Trophoblast cell (in vitro differentiated cells and primary cell): ENCODE data around the gene CACNA1C.

ENCODE experiments used
- DNase-seq, 2 donors: peaks; one replicate each; pipeline ENCODE4 v3.0.0-alpha.2; 2016
- H2AFZ ChIP-seq: 2 replicates; pipeline ENCODE4 v1.6.1; 2013; ENCODE audit warnings: low read length, moderate library complexity, mild to moderate bottlenecking; ENCODE audit not compliant: insufficient read depth, poor library complexity
- H2AK5ac ChIP-seq: 2 replicates; pipeline ENCODE4 v1.6.1; 2013; ENCODE audit warnings: mild to moderate bottlenecking, low read length
- H2BK120ac ChIP-seq: 2 replicates; pipeline ENCODE4 v1.6.1; 2013; ENCODE audit warnings: low read length, mild to moderate bottlenecking, moderate library complexity; ENCODE audit not compliant: insufficient read depth, poor library complexity
- H2BK12ac ChIP-seq: 2 replicates; pipeline ENCODE4 v1.6.1; 2013; ENCODE audit warnings: mild to moderate bottlenecking, low read length, moderate library complexity
- H2BK5ac ChIP-seq: 2 replicates; pipeline ENCODE4 v1.6.1; 2013; ENCODE audit warnings: low read length, low read depth, moderate library complexity, mild to moderate bottlenecking; ENCODE audit not compliant: poor library complexity
- H3K14ac ChIP-seq: 2 replicates; pipeline ENCODE4 v1.6.1; 2013; ENCODE audit warnings: mild to moderate bottlenecking, low read length
- H3K18ac ChIP-seq: 2 replicates; pipeline ENCODE4 v1.6.1; 2013; ENCODE audit warnings: mild to moderate bottlenecking, low read length
- H3K23ac ChIP-seq: 2 replicates; pipeline ENCODE4 v1.6.1; 2013; ENCODE audit warnings: low read length
- H3K27ac ChIP-seq: 2 replicates; pipeline ENCODE4 v1.5.1; 2013; ENCODE audit warnings: low read depth, mild to moderate bottlenecking, inconsistent platforms, low read length, moderate library complexity
- H3K27me3 ChIP-seq: 2 replicates; pipeline ENCODE4 v1.6.1; 2013; ENCODE audit warnings: inconsistent platforms, mild to moderate bottlenecking, low read length, moderate library complexity; ENCODE audit not compliant: insufficient read depth
- H3K36me3 ChIP-seq, 2 experiments: 1 replicate in 1 of 2; 2 replicates in 1 of 2; pipeline ENCODE4 v1.6.1; 2013; ENCODE audit warnings: low read length in 2 of 2, mild to moderate bottlenecking in 2 of 2, moderate library complexity in 1 of 2; ENCODE audit not compliant: insufficient read depth in 2 of 2, control insufficient read depth in 1 of 2
- H3K4ac ChIP-seq: 2 replicates; pipeline ENCODE4 v1.6.1; 2013; ENCODE audit warnings: low read depth, mild to moderate bottlenecking, low read length, moderate library complexity
- H3K4me1 ChIP-seq, 2 experiments: 1 replicate in 1 of 2; 2 replicates in 1 of 2; pipeline ENCODE4 v1.6.1; 2013; ENCODE audit warnings: low read length in 2 of 2, mild to moderate bottlenecking in 2 of 2, moderate library complexity in 1 of 2; ENCODE audit not compliant: insufficient read depth in 2 of 2, control insufficient read depth in 1 of 2
- H3K4me2 ChIP-seq: 2 replicates; pipeline ENCODE4 v1.6.1; 2013; ENCODE audit warnings: inconsistent platforms, mild to moderate bottlenecking, low read length, moderate library complexity
- H3K4me3 ChIP-seq: 2 replicates; pipeline ENCODE4 v1.5.1; 2013; ENCODE audit warnings: mild to moderate bottlenecking, low read depth, low read length, inconsistent platforms
- H3K79me1 ChIP-seq: one replicate; pipeline ENCODE4 v1.6.1; 2013; ENCODE audit warnings: low read length
- H3K79me2 ChIP-seq: 2 replicates; pipeline ENCODE4 v1.6.1; 2013; ENCODE audit warnings: low read length, mild to moderate bottlenecking; ENCODE audit not compliant: control insufficient read depth, insufficient read depth, poor library complexity
- H3K9ac ChIP-seq: 2 replicates; pipeline ENCODE4 v1.6.1; 2013; ENCODE audit warnings: mild to moderate bottlenecking, low read length
- H3K9me3 ChIP-seq: 2 replicates; pipeline ENCODE4 v1.6.1; 2013; ENCODE audit warnings: low read depth, mild to moderate bottlenecking, control low read depth, inconsistent platforms, low read length; ENCODE audit not compliant: insufficient read depth
- H4K12ac ChIP-seq: 2 replicates; pipeline ENCODE4 v1.6.1; 2013; ENCODE audit warnings: low read depth, mild to moderate bottlenecking, low read length, moderate library complexity
- H4K8ac ChIP-seq: 2 replicates; pipeline ENCODE4 v1.6.1; 2013; ENCODE audit warnings: low read depth, mild to moderate bottlenecking, low read length, moderate library complexity
- H4K91ac ChIP-seq: one replicate; pipeline ENCODE4 v1.6.1; 2013; ENCODE audit warnings: low read depth, mild to moderate bottlenecking, low read length, moderate library complexity
- WGBS: extraction: QIAGEN DNeasy Blood & Tissue Kit; methylation state at CpG from one replicate; pipeline ENCODE4 v1.1.7; 2013; ENCODE audit warnings: missing lambda C conversion rate; ENCODE audit not compliant: insufficient read length, insufficient coverage; ENCODE audit errors: extremely low coverage; 5-methylcytosine and 5-hydroxymethylcytosine counted together

Gene CACNA1C

DNA sequence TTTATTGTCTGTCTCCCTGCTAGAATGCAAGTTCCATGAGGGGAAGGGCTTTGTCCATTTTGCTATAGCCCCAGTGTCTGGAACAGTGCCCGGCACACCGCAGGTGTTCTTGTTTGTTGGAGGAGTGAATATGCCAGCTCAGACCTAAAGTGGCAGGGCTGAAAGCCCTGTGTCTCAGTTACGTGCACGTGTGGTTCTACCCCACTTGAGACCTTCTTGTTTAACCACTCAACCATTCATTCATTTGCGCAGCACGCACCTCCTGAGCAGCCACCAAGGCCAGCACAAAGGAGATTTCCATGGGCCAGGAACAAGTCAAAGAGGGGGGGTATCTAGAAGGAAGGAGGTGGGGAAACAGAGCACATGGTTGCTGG is 404.0 kb downstream of the CACNA1C start:
- no peak overlapping the region for H2AFZ ChIP-seq
- H2BK5ac ChIP-seq, result no peak overlapping the region
- no peak overlapping the region for H4K12ac ChIP-seq
- H3K9me3 ChIP-seq, result no peaks in the 10 kb centered on the region
- WGBS, result no CpG with 5 or more reads among the region's 6 CpGs
- H3K18ac ChIP-seq, result no peak overlapping the region
- H3K79me1 ChIP-seq, result no peaks in the 10 kb centered on the region
- no peaks in the 10 kb centered on the region for H3K36me3 ChIP-seq
- no peak overlapping the region for H2AK5ac ChIP-seq
- H4K91ac ChIP-seq, result no peak overlapping the region
- H3K4me3 ChIP-seq, result no peak overlapping the region
- H4K8ac ChIP-seq, result no peak overlapping the region
- no peak overlapping the region for H3K23ac ChIP-seq
- no peak overlapping the region for H3K4ac ChIP-seq
- no peak overlapping the region for H3K14ac ChIP-seq
- H2BK120ac ChIP-seq, result no peak overlapping the region
- DNase-seq, result no peak
- no peak overlapping the region for H3K27ac ChIP-seq
- no peak overlapping the region for H3K4me2 ChIP-seq
- H3K9ac ChIP-seq, result no peak overlapping the region
- H3K4me1 ChIP-seq, result no peaks in the 10 kb centered on the region
- no peaks in the 10 kb centered on the region for H3K79me2 ChIP-seq
- no peak overlapping the region for H2BK12ac ChIP-seq
- H3K27me3 ChIP-seq, result no peaks in the 10 kb centered on the region

DNA sequence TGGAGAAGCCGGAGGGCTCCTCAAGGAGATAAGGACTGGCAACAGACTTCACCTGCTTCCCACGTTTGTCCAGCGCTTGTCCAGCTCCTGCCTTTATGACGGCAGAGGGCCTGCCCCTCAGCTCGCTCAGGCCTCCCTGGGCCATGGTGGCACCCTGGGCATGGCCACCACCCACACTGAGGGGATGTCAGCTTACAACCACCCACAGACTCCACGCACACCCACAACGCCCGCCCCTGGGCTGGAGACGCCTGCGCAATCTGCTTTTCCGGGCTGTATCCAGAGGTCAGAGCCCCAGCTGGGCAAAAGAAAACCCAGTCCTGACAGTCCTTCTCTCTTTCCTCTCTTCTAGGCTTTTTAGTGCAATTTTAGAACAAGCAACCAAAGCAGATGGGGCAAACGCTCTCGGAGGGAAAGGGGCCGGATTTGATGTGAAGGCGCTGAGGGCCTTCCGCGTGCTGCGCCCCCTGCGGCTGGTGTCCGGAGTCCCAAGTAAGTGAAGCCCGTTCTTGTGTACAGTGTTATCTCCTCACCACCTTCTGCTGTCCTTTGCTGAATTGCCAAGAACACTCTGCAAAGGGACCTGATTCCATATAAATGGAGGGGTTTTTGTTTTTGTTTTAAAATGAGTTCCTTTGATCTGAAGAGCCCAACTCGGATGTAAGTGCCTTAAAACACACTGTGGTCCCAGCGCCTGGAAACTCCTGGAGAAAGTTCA is 404.6 kb downstream of the CACNA1C start:
- H3K23ac ChIP-seq, result no peak overlapping the region
- no peaks in the 10 kb centered on the region for H3K79me1 ChIP-seq
- H3K9ac ChIP-seq, result no peak overlapping the region
- H3K27ac ChIP-seq, result no peak overlapping the region
- no peak overlapping the region for H2AK5ac ChIP-seq
- no peak overlapping the region for H2BK5ac ChIP-seq
- H3K9me3 ChIP-seq, result no peaks in the 10 kb centered on the region
- H3K36me3 ChIP-seq, result no peaks in the 10 kb centered on the region
- H3K4ac ChIP-seq, result no peak overlapping the region
- no peak overlapping the region for H3K4me3 ChIP-seq
- H3K4me1 ChIP-seq, result no peaks in the 10 kb centered on the region
- no peak overlapping the region for H4K8ac ChIP-seq
- no peaks in the 10 kb centered on the region for H3K27me3 ChIP-seq
- H3K14ac ChIP-seq, result no peak overlapping the region
- H3K79me2 ChIP-seq, result no peaks in the 10 kb centered on the region
- no peak overlapping the region for H3K18ac ChIP-seq
- no peak overlapping the region for H4K91ac ChIP-seq
- no CpG with 5 or more reads among the region's 23 CpGs for WGBS
- no peak overlapping the region for H2BK12ac ChIP-seq
- H3K4me2 ChIP-seq, result no peak overlapping the region
- no peak overlapping the region for H2BK120ac ChIP-seq
- no peak overlapping the region for H2AFZ ChIP-seq
- DNase-seq, result no peak
- H4K12ac ChIP-seq, result no peak overlapping the region

DNA sequence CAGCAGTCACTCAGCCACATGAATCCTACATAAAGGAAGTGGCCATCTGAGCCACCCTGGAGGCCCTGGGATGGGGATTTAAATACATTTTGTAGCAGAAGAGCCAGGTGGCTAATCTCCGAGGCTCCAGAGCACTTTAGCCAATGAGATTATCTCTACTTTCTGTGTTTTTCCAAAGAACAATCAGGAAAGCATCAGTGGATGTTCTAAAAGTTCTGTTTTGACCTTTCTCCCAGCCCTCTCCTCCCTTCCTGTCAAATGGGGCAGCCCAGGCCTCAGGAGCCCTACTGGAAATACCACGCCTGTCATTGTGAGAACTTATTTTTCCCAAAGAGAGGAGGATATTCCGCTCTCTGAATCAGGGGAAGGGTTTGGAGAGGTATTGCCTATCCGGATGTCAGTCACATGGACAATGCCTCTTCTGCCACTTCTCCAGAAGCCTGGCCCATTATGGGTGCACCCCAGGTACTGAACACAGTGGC is 405.2 kb downstream of the CACNA1C start:
- Histone ChIP-seq H3K36me3 (no peaks in the 10 kb centered on the region), H3K27me3 (no peaks in the 10 kb centered on the region), H3K79me1 (no peaks in the 10 kb centered on the region), H3K4me1 (no peaks in the 10 kb centered on the region), H4K8ac (no peak overlapping the region), H2BK5ac (no peak overlapping the region), H3K18ac (no peak overlapping the region), H3K9ac (no peak overlapping the region), H2AK5ac (no peak overlapping the region), H4K91ac (no peak overlapping the region), H4K12ac (no peak overlapping the region), H3K4ac (no peak overlapping the region), H2BK120ac (no peak overlapping the region), H3K23ac (no peak overlapping the region), H3K79me2 (no peaks in the 10 kb centered on the region), H3K9me3 (no peaks in the 10 kb centered on the region), H3K4me3 (no peak overlapping the region), H3K27ac (no peak overlapping the region), H3K14ac (no peak overlapping the region), H3K4me2 (no peak overlapping the region), H2AFZ (no peak overlapping the region), H2BK12ac (no peak overlapping the region)
- no peak for DNase-seq
- no CpG with 5 or more reads among the region's 4 CpGs for WGBS

DNA sequence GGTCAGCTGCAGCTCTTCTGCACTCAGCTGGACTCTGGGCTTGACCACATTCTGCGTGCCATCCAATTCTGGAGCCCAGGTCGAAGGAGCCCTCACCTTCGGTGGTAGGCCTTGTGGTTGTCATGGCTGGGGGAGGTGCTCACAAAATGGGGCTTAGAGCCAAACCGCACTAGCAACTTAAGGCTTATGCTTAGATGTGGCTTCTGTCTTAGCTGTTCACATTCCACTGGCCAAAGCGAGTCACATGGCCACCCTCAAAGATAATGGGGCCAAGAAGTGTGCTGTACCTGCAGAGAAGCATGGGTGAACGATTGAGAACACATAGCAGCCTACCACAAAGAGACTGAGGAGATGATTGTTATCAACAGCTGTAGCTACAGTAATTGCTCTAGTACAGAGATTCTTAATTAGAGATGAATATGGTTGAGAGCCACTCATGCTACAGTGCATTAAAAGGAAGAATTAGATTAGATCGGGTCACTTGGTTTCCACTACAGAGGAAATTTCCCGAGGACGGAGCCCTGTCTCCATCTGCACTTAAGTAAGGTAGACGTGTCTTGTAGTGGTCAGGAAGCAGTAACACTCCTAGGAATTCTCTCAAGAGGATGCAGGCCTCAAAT is 407.4 kb downstream of the CACNA1C start:
- Histone ChIP-seq H4K8ac (no peak overlapping the region), H4K12ac (no peak overlapping the region), H3K36me3 (no peaks in the 10 kb centered on the region), H2BK12ac (no peak overlapping the region), H2BK5ac (no peak overlapping the region), H3K23ac (no peak overlapping the region), H3K27me3 (no peaks in the 10 kb centered on the region), H2AK5ac (no peak overlapping the region), H3K9ac (no peak overlapping the region), H3K79me2 (no peaks in the 10 kb centered on the region), H3K27ac (no peak overlapping the region), H3K4me2 (no peak overlapping the region), H3K9me3 (no peaks in the 10 kb centered on the region), H2BK120ac (no peak overlapping the region), H4K91ac (no peak overlapping the region), H3K18ac (no peak overlapping the region), H3K4me1 (no peaks in the 10 kb centered on the region), H3K79me1 (no peaks in the 10 kb centered on the region), H3K14ac (no peak overlapping the region), H3K4me3 (no peak overlapping the region), H3K4ac (no peak overlapping the region), H2AFZ (no peak overlapping the region)
- WGBS, result no CpG with 5 or more reads among the region's 10 CpGs
- no peak for DNase-seq
